SK-N-SH treated with all-trans-retinoic acid at 6 μM for 48 hours (cell line): ENCODE measurements around the gene ZSCAN2.

Experiments
- ARNTL ChIP-seq: fragments of 450-650 bp; formaldehyde crosslinking; IDR thresholded peaks from 2 replicates; pipeline ENCODE4 v1.5.0; 2020; ENCODE audit warnings: low read depth, mild to moderate bottlenecking, moderate library complexity, borderline replicate concordance
- ESRRG ChIP-seq: fragments of 250-450 bp; sonication (Bioruptor Pico); IDR thresholded peaks from 2 replicates; pipeline ENCODE4 v1.6.1; 2021; ENCODE audit warnings: mild to moderate bottlenecking
- GLIS3 ChIP-seq: fragments of 250-450 bp; sonication (Bioruptor Pico); IDR thresholded peaks from 2 replicates; pipeline ENCODE4 v1.5.0; 2020; ENCODE audit warnings: mild to moderate bottlenecking, moderate library complexity
- ISL1 ChIP-seq: fragments of 250-450 bp; sonication (Bioruptor Pico); IDR thresholded peaks from 2 replicates; pipeline ENCODE4 v2.1.2; 2022; ENCODE audit warnings: mild to moderate bottlenecking, moderate library complexity
- TOX ChIP-seq: fragments of 250-450 bp; sonication (Bioruptor Pico); IDR thresholded peaks from 2 replicates; pipeline ENCODE4 v1.8.0; 2021; ENCODE audit warnings: mild to moderate bottlenecking, moderate library complexity, borderline replicate concordance
- ZFP3 ChIP-seq: fragments of 250-450 bp; sonication (Bioruptor Pico); IDR thresholded peaks from 2 replicates; pipeline ENCODE4 v1.5.0; 2020; ENCODE audit warnings: mild to moderate bottlenecking, moderate library complexity
- ZNF565 ChIP-seq: fragments of 450-650 bp; formaldehyde crosslinking; conservative IDR thresholded peaks from 2 replicates; pipeline ENCODE4 v1.5.0; 2020; ENCODE audit warnings: low read depth, mild to moderate bottlenecking, moderate library complexity
- TF ChIP-seq, protein P1 (sequence below): fragments of 250-450 bp; sonication (Bioruptor Pico); IDR thresholded peaks from 2 replicates; pipeline ENCODE4 v1.8.0; 2020; ENCODE audit warnings: mild to moderate bottlenecking, moderate library complexity, borderline replicate concordance
- TF ChIP-seq, protein P2 (sequence below): fragments of 250-450 bp; sonication (Bioruptor Pico); IDR thresholded peaks from 2 replicates; pipeline ENCODE4 v1.5.1; 2020; ENCODE audit warnings: low read depth, mild to moderate bottlenecking, moderate library complexity

DNA sequence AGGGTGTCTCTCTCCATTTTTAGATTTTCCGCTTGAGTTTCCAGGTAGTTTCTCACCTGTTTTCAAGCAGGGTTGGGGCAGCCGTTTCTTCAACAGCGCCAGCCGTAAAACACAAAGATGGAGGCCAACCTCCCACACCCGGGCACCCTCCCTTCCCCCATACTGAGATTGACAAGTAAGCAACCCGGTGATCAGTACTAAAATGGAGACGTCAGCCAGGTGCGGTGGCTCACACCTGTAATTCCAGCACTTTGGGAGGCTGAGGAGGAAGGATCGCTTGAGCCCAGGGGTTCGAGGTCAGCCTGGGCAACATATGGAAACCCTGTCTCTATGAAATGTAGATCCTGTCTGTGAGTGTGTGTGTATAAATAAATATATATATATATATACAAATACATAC lies 903 bp upstream of the ZSCAN2 start:
- TF ChIP-seq TOX (CRISPR knock-in tag) (no peak), ZNF565 (no peak), GLIS3 (CRISPR knock-in tag) (no peak), ESRRG (CRISPR knock-in tag) (no peak), ARNTL (CRISPR knock-in tag) (no peak), ZFP3 (CRISPR knock-in tag) (no peak), ISL1 (CRISPR knock-in tag) (no peak)
- TF ChIP-seq, protein P1, sequence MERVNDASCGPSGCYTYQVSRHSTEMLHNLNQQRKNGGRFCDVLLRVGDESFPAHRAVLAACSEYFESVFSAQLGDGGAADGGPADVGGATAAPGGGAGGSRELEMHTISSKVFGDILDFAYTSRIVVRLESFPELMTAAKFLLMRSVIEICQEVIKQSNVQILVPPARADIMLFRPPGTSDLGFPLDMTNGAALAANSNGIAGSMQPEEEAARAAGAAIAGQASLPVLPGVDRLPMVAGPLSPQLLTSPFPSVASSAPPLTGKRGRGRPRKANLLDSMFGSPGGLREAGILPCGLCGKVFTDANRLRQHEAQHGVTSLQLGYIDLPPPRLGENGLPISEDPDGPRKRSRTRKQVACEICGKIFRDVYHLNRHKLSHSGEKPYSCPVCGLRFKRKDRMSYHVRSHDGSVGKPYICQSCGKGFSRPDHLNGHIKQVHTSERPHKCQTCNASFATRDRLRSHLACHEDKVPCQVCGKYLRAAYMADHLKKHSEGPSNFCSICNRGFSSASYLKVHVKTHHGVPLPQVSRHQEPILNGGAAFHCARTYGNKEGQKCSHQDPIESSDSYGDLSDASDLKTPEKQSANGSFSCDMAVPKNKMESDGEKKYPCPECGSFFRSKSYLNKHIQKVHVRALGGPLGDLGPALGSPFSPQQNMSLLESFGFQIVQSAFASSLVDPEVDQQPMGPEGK (CRISPR knock-in tag), result no peak
- TF ChIP-seq, protein P2, sequence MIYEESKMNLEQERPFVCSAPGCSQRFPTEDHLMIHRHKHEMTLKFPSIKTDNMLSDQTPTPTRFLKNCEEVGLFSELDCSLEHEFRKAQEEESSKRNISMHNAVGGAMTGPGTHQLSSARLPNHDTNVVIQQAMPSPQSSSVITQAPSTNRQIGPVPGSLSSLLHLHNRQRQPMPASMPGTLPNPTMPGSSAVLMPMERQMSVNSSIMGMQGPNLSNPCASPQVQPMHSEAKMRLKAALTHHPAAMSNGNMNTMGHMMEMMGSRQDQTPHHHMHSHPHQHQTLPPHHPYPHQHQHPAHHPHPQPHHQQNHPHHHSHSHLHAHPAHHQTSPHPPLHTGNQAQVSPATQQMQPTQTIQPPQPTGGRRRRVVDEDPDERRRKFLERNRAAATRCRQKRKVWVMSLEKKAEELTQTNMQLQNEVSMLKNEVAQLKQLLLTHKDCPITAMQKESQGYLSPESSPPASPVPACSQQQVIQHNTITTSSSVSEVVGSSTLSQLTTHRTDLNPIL (CRISPR knock-in tag), result no peak
